ENCODE data around the gene NRXN3.

NRXN3 gene

DNA sequence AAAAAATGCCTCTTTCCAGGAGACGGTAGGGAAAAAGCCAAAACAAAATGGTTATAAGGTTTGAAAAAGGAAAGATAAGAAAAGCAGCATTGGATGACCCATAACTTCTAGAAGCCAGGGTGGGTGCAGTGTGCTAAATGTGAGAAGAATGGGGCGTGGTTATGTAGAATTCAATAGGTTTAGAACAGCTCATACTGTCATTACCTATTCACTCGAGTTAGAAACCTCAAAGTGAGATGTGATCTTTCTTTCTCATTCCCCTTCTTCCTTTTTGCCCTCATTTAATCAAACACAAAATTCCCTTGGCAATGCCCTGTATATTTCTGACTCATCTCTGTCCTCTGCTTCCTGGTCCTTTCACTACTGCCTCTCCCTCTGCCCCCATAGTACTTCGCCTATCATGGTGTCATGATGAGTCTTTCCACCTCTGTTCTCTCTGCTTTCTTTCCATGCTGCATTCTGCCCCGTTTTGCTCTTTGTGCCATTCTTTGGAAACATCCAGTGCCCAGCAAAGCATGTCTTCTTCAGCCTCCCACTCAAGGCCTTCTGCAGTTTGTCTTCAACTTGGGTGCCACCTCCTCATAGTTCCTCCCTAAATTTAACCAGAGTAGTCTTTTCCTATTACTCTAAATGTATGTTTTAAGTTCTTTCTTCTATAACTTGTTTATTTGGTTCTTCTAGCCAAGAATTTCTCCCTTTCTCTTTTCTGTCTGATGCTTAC, 496.3 kb downstream of the NRXN3 start:
- DNase-seq: no peak

DNA sequence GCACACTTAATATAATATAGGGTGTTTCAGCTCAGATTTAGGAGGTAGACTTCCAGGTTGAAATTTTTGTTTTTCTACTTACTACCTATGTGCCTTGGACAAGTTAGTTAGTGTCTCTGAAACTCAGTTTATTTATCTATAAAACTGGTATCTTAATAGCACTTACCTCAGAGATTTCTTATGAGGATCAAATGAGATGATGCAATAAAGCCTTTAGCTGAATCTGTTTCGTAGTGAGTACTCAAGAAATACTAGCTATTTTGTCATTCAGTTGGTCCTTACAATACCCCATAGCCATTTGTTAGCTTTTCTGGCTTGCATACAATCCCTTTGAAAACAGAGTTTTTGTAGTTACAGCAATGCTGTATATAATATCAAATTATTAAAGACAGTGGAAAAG, 497.0 kb downstream of the NRXN3 start:
- no peak for DNase-seq

DNA sequence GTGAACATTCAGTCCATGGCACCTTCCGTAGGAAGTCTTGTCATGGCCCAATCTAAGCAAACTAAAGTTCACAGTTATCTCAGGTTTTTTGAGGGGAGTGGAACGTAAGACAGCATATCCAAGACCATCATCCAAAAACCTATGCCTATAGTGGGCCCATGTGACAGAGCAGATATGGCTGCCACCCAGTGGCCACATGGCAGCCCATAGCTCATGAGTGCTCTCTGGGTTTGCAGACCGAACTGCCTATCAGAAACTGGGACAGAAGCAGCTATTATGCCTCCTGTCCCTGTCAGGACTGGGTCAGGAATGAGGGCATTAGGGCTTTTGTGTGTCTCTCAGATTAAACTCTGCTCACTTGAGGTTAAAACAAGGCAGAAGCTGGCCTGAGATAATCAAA, 503.7 kb downstream of the NRXN3 start:
- DNase-seq: no peak

DNA sequence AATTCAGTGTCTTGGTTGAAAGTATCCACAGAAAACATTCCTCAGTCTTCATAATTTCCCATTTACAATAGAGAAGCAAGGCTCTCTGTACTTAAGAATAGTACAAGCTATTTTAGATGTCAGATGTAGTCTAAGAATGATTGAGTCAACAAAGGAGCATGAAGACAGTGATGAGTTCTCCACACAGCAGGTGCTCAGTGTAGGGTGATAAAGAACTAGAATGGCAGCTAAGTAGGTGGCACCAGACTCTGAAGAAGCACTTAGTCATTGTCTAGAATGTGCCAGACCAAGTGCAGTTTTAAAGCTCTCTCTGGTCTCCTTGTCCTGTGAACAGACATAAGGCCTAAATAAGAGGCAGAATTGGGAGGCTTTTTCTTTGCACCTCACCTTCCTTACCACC, 504.6 kb downstream of the NRXN3 start:
- DNase-seq: no peak

DNA sequence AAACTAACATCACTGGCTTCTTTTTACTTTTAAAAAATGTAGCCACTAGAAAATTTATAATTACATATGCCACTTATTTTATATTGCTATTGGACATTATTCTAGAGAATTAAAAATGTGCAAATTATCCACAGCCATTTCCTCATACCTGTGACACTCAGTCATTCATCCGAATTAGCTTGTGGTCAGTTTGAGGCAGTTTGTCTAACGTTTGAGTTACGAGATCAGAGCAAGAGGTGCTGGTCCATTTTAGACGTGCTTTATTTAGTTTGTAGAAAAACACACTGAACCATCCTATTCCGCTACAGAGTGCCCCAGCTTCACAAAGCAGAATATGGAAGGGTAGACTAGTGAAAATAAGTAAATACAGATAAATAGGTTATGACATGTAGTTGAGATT, 513.0 kb downstream of the NRXN3 start:
- DNase-seq: no peak

DNA sequence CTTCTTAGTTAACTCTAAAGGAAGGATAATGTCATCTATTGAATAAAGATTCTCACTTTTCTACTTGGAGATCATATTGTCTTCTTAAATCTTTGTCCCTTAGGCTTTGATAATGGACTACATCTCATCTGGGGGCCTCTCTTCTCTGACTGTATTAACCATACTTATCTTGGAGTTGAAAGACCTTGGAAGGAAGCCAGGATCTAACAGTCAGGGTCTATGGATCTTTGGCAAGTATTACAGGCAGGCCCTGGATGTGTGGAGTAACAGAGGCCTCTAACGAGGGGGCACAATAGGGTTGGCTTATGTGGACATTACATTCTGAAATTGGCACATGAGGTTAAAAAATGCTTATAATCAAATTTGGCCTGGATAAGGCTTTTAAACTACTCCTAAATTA, 513.8 kb downstream of the NRXN3 start:
- DNase-seq: no peak

DNA sequence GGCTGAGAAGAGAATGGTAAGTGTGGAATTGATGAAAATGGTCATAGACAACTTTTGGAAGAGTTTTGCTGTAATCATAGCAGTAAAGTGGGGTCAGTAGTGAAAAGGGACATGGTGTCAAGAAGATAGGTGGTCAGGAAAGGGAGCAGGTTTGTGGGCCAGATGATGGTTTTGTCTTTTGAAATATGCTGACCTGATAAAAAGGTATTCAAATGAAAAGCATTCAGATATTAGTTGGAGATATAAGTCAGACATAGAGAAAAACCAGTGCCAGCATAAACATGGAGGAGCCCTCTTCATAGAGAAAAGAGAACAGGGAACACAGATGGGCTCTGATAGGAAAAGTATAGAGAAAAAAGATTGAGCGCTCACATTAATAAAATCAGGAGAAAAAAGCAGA, 518.3 kb downstream of the NRXN3 start:
- DNase-seq: no peak

DNA sequence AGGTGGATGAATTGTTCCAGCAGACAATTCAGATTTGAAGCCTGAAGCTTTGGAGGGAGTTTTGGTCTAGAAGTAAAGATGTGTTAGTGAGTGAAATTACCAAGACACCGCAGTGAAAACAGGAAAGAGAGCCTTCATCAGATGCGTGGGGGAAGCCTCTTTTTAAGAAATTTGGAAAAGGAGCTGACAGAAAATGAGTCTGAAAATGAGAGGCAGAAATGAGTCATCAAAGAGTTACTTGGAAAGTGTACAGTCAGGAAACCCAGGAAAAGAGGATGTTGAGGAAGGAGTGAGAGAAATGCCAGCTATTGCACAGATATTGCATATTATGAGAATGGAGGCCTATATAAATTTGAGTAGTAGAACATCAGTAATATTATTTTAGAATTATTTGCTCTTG, 520.7 kb downstream of the NRXN3 start:
- DNase-seq: no peak

DNA sequence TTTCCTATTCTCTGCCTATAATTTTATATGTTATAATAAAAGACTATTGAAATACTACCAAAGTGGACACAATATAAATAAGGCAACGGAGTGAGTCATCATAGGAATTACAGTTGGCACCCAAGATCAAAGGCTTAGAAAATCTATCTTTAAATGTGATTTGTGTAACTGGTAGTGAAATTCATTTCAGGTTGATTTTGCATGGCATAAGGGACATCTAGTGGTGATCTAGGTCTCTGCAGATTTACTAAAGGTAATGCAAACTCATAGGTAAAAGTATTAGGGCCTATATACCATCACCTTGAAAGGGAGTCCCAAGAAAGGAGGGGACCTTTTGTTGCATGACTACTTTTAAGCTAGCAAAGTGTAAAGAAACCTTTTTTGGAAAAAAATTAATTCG, 527.2 kb downstream of the NRXN3 start:
- no peak for DNase-seq

DNA sequence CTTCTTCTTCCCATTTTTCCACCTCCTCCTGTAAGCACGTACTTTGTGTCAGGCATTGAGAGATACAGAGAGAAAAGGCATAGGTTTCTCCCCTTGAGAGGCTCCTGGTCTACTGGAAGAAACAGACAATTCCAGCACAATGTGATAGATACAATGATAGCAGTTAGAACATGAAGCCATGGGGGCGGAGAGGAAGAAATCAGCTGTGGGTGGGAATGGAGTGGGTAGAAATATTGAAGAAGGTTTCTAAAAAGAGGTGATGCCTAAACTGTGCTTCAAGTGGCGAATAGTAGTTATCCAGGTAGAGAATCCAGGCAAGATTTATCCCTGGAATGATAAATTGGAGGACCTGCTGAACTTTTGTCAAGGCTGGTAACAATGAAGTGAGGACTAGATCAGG, 528.8 kb downstream of the NRXN3 start:
- no peak for DNase-seq

DNA sequence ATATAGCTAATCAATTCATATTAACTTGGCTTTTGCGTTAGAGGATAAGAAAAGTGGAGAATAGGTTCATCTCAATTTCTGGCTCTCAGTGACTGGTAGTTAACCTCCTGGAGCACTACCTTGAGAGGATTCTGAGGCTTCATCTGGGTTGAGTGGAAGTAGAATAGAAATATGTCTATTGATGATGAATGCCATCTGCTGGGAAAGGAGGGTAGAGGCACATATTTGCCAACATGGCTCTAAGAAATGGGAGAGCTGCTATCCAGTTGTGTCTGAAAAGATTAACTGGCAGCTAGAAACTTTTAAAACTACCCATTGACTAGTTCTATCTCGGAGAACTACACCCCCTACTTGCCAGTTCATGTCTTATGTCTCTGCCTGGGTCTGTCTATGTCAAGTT, 530.1 kb downstream of the NRXN3 start:
- DNase-seq: no peak

DNA sequence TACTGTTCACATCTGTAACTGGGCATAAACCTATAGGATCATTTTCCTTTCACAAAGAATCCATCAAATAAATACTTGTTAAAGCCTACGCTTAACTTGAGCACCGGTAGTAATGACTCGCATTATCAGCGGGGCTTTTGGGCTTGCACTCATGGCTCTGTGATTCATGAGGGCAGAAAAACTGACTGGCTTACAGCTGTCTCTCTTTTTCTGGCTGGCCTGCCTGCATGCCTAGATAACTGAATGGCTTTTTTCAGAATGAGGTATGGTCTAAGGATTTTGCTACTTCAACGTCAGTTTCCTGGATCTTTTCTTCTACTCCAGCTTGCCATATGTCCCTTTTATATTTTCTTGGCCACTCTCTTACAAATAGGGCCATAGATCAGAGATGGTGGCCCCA, 531.1 kb downstream of the NRXN3 start:
- DNase-seq: no peak

DNA sequence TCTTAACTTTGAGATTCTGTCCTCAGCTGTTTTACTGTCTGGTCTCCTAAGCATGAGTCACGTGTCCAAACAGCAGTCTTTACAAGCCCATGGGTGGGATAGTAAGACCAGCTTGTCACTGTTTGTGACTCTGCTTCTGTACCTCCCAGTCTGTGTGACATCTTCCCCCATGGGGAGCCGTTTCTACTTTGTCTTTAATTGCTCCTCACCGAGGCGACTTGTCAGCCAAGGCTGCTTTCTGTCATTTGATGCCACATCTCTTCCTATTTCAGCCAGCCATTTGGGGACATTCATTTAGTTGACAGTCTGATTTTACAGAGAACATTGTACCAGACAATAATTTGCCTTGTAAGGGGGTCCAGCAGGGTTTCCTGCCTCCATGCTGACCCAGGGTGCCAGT, 534.8 kb downstream of the NRXN3 start:
- no peak for DNase-seq

DNA sequence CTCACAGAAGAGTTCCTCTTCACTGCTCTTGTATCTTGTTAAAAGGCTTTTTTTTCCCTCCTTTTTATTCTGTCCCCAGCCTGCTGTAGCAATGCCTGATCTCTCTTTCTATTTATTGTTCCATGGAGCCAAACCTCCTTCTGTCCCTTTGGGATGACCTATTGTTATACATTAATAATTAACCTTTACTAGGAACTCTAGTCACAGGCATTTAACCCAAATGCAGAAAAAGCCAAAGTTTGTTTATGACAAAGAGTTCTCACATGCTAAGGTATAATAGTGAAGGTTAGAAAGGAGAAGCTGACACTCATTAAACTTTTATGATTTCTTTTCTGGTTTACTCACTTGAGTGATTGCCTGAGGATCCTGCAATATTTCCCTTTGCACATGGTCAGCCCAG, 535.8 kb downstream of the NRXN3 start:
- no peak for DNase-seq

DNA sequence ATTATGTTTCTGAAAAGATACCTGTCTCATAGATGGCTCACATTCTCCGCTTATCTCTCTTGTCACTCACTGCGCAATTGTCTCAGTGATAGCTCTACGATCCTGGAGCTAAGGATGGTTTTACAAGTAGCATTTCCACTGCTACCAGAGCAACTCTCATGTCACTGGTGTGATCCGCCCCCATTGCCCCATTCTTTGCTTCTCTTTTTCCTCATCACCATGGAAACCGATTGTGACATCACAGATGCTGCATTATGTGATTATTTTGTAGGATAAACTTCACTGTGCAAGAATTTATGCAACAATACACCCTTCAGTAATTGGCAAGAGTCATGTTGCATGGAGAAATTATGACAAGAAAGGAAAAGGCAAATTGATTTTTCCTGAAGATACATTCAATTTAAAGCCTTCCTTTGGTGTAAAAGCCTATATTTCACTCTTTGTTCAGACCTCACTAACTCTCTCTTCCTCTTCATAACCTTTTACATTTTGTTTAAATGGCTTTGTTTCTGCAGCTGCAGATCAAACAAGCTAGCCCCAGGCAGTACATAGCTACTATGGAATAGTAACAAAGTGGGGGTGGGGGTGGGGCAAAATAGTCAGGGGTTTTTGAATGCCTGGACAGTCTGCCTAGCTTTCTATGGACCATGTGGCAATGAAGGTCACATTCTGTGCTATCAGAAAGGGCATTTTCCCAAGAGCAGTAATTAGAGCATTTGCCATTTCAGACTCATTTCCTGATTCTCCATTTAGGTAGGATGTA, 539.8 kb downstream of the NRXN3 start:
- no peak for DNase-seq

DNA sequence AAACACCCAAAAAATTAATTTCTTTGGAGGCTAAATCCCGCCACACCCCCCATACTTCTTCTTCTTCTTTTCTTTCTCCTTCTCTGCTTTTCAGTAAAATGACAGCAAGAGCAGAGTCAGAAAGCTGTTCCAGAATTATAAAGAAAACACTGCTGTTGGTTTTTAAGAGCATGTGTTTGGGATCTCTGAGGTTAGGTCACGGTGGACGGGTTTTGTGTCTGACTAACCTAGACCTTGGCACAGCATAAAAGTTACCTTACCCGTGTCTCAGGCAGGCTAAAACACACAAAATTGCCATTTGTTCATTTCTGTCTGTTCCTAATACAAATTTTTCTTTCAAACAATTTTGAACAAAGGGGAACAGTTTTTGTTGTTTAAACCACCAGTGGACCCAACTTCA, 540.8 kb downstream of the NRXN3 start:
- DNase-seq: no peak

DNA sequence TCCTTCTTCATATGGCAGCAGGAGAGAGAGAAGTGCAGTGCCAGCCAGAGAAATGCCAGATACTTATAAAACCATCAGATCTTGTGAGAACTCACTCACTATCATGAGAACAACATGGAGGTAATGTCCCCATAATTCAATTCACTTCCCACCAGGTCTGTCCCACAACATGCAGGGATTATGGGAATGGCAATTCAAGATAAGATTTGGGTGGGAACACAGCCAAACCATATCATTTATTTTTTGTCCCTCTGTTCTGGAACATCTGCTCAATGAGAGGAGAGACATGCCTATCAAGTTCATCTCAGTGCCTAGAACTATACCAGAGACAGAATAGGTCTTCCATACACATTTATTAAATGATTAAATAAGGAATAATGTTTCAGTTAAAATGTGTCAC, 543.5 kb downstream of the NRXN3 start:
- no peak for DNase-seq

DNA sequence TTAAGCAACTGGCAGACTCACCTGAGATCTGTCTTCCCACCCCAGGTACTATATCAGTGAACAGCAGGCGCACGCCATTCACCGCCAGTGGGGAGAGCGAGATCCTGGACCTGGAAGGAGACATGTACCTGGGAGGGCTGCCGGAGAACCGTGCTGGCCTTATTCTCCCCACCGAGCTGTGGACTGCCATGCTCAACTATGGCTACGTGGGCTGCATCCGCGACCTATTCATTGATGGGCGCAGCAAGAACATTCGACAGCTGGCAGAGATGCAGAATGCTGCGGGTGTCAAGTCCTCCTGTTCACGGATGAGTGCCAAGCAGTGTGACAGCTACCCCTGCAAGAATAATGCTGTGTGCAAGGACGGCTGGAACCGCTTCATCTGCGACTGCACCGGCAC, 544.5 kb downstream of the NRXN3 start:
- DNase-seq: no peak

DNA sequence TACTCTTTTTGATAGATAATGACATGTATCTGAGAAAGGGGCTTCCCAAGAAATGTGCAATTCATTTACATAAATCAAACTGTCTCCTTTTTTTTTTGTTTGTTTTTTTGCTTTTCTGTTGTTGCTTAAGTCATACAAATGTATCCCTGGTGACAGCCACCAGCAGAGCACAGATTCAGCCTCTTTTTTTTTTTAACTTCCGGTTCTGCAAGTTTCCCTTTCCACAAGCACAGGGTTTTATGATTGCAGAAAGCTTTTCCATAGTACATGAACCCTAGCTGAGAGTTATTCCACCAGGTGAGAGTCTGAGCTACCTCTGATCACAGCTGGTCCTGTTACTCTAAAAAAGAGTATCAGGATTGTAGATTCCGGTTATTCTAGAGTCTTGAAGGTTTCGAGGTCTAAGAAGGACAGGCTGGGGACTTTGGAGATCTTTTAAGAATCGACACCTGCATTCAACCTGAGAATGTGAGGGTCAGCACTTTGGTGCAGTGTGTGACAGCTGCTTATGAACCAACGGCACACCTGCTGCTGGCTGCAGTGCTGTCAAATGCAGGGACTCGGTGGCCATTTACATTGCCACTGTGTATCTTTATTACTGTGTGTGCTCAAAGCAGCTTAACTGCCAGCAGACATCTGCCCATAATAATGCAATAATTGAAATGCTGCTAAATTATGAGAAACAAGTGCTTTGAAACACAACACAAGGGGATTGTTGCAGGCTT, 551.7 kb downstream of the NRXN3 start:
- DNase-seq: no peak

DNA sequence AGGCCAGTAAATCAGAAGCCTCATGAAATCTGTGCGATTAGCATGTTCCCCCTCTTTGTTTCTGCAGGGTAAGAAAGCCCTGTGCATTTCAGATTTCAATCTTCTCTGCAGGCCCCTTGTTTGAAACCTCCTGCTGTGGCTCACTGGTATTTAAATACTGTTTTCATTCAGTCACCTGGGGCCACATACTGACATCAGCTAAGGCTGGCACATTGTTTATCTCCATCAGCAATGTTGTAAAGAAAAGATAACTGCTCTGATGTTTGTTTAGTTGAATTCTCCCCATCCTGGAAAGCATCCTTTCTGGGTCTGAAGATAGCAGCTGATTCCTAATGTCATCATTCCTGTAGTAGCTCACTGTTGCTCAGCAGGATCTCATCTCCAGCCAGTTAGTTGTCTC, 554.9 kb downstream of the NRXN3 start:
- DNase-seq: no peak

DNA sequence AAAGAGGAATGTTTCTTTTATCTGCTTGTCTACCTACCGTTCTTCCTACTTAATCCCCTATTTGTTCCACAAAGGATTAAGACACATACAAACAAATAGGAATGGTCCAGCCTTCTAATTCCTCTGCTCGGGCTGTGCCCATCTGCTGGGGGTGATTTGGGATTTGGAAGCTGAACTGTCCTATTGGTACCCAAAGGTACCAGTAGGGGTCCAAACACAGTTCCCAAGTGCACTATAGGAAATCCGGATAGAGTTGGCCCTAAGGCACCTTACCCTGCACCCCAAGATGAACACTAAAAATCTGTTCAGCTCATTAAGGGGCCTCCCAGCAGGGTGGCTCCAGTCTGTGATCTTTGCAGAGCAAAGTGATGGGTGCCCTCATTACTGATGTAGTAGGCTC, 566.9 kb downstream of the NRXN3 start:
- no peak for DNase-seq

DNA sequence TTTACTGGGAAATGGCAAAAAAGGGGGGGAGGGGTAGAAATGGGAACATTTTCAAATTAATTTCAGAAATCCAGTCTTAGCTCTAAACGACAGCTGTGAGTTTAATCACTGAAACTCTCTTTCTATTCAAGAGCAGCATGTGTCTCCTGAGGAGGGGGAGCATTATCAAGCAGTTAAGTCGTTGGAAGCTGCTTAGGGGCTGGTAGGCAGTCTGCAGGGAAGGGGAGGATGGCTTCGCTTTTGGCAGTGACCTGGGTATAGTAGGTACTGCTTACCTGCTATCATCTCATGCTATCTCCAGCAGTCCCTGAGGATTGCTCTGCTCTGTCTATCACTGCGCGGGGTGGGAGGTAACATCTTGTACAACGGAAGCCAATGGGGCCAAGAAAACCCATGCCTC, 567.4 kb downstream of the NRXN3 start:
- no peak for DNase-seq

DNA sequence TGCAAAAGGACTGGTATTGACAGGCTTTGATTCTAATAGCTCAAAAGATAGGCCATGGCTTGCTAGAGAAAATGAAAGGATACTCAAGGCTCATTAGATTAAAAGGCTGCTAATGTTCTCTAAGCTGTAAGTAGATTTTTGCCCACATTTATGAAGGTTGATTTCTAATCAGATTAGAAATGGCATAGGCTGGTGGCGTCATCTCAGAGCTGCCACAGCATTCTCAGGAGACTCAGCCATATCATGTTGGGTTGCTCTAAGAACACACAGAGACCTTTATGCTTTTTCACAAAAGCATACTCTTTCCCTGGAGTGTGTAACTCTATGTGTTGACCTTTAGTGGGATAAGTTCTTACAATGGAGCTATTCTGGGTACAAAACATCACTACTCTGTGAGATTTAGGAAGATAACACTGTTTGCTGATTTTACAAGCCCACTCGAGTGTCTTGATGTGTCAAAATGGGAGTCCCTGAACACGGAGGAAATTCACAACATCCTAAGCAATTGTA, 576.0 kb downstream of the NRXN3 start:
- no peak for DNase-seq

DNA sequence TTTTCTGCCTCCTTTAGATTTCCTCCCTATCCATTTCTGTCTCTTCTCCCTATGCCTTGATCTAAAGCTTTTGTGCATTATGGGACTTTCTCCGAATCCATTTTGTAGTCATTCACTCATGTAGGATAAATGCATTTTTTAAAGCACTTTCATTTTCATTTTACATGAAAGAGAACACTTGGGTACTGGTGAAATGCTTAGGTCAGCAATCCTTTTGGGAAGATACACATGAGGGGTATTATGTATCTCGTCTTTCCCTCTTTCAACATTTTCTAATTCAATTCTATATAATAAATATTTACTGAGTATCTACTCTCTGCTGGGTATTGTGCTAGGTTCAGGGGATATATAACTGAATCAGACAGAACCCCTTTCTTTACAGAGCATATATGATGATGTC, 577.6 kb downstream of the NRXN3 start:
- no peak for DNase-seq

Measured in NCI-H2029 (cell line).